HEK293 (cell line): ENCODE measurements around the gene DGKG.

Experiments used
- CTCF ChIA-PET: fragments of 350-600 bp; formaldehyde crosslinking; extraction: SDS; loops from one replicate; lab custom pipeline; 2021; ENCODE audit warnings: antibody characterized with exemption; lab: Yijun Ruan, JAX
- POLR2A ChIA-PET: fragments of 300-600 bp; formaldehyde crosslinking; extraction: SDS; loops from one replicate; lab custom pipeline; 2020; ENCODE audit warnings: antibody characterized with exemption, inconsistent platforms; lab: Yijun Ruan, JAX
- H3K27ac ChIP-seq: fragments of 200-500 bp; sonication (Bioruptor generic); 2 replicates; pipeline ENCODE4 v1.5.1; 2014; ENCODE audit warnings: low read depth, low read length, control low read depth, inconsistent platforms; ENCODE audit errors: extremely low read depth
- H3K36me3 ChIP-seq, 2 experiments: fragments of 200-500 bp in 1 of 2; sonication (Bioruptor generic) in 1 of 2; 1 replicate in 1 of 2; 2 replicates in 1 of 2; pipeline ENCODE4 v1.5.1; 2014 to 2017; ENCODE audit warnings: inconsistent platforms in 2 of 2, low read length in 2 of 2; ENCODE audit not compliant: control insufficient read depth in 2 of 2, insufficient read depth in 1 of 2
- H3K4me1 ChIP-seq: fragments of 200-500 bp; sonication (Bioruptor generic); 2 replicates; pipeline ENCODE4 v1.5.1; 2014; ENCODE audit warnings: mild to moderate bottlenecking, low read length, inconsistent platforms; ENCODE audit not compliant: control insufficient read depth, insufficient read depth
- H3K4me3 ChIP-seq: 2 replicates; pipeline ENCODE4 v1.5.1; 2011; ENCODE audit warnings: low read depth, mild to moderate bottlenecking, control low read depth, low read length, moderate library complexity
- H3K9me3 ChIP-seq: fragments of 200-500 bp; sonication (Bioruptor generic); 2 replicates; pipeline ENCODE4 v1.5.1; 2014; ENCODE audit warnings: low read depth, low read length, inconsistent platforms; ENCODE audit not compliant: control insufficient read depth, insufficient read depth
- BCL6B ChIP-seq: fragments of 450-650 bp; formaldehyde crosslinking; IDR thresholded peaks from 2 replicates; pipeline ENCODE4 v1.5.1; 2017; ENCODE audit warnings: missing biosample characterization, missing genetic modification characterization
- HOXA7 ChIP-seq: sonication (generic); formaldehyde crosslinking; IDR thresholded peaks from 2 replicates; pipeline ENCODE4 v1.8.1; 2022; ENCODE audit warnings: missing genetic modification reagents, borderline replicate concordance
- MYNN ChIP-seq: fragments of 450-650 bp; formaldehyde crosslinking; IDR thresholded peaks from 2 replicates; pipeline ENCODE4 v1.5.1; 2016; ENCODE audit warnings: missing biosample characterization, missing genetic modification characterization, borderline replicate concordance
- OSR2 ChIP-seq: fragments of 450-650 bp; formaldehyde crosslinking; IDR thresholded peaks from 2 replicates; pipeline ENCODE4 v1.5.1; 2016; ENCODE audit warnings: missing biosample characterization, missing genetic modification characterization
- ZEB2 ChIP-seq: fragments of 450-650 bp; formaldehyde crosslinking; IDR thresholded peaks from 2 replicates; pipeline ENCODE4 v1.5.1; 2016; ENCODE audit warnings: missing biosample characterization, missing genetic modification characterization
- ZFHX2 ChIP-seq: fragments of 450-650 bp; formaldehyde crosslinking; conservative IDR thresholded peaks from 2 replicates; pipeline ENCODE4 v1.5.1; 2016; ENCODE audit warnings: missing biosample characterization, missing genetic modification characterization
- ZNF132 ChIP-seq: fragments of 450-650 bp; formaldehyde crosslinking; IDR thresholded peaks from 2 replicates; pipeline ENCODE4 v1.5.1; 2017; ENCODE audit warnings: missing biosample characterization, missing genetic modification characterization, borderline replicate concordance
- ZNF157 ChIP-seq: fragments of 450-650 bp; formaldehyde crosslinking; IDR thresholded peaks from 2 replicates; pipeline ENCODE4 v1.5.1; 2016; ENCODE audit warnings: missing biosample characterization, missing genetic modification characterization
- ZNF223 ChIP-seq: fragments of 450-650 bp; formaldehyde crosslinking; IDR thresholded peaks from 2 replicates; pipeline ENCODE4 v1.5.1; 2016; ENCODE audit warnings: missing biosample characterization, missing genetic modification characterization
- ZNF239 ChIP-seq: fragments of 450-650 bp; formaldehyde crosslinking; IDR thresholded peaks from 2 replicates; pipeline ENCODE4 v1.5.1; 2016; ENCODE audit warnings: missing biosample characterization, missing genetic modification characterization
- ZNF335 ChIP-seq: fragments of 450-650 bp; formaldehyde crosslinking; conservative IDR thresholded peaks from 2 replicates; pipeline ENCODE4 v1.5.1; 2016; ENCODE audit warnings: missing biosample characterization, missing genetic modification characterization
- ZNF394 ChIP-seq: fragments of 450-650 bp; formaldehyde crosslinking; IDR thresholded peaks from 2 replicates; pipeline ENCODE4 v1.5.1; 2016; ENCODE audit warnings: missing biosample characterization, missing genetic modification characterization, mild to moderate bottlenecking, moderate library complexity, borderline replicate concordance
- ZNF416 ChIP-seq: fragments of 450-650 bp; formaldehyde crosslinking; IDR thresholded peaks from 2 replicates; pipeline ENCODE4 v1.5.1; 2016; ENCODE audit warnings: missing biosample characterization, missing genetic modification characterization
- ZNF530 ChIP-seq: fragments of 450-650 bp; formaldehyde crosslinking; IDR thresholded peaks from 2 replicates; pipeline ENCODE4 v1.5.1; 2016; ENCODE audit warnings: low read depth, missing biosample characterization, missing genetic modification characterization
- ZNF677 ChIP-seq: fragments of 450-650 bp; IDR thresholded peaks from 2 replicates; pipeline ENCODE4 v1.5.0; 2018; ENCODE audit warnings: missing biosample characterization, mild to moderate bottlenecking, missing genetic modification characterization, moderate library complexity
- ZSCAN23 ChIP-seq: fragments of 450-650 bp; formaldehyde crosslinking; IDR thresholded peaks from 2 replicates; pipeline ENCODE4 v1.5.1; 2016; ENCODE audit warnings: missing biosample characterization, missing genetic modification characterization
- TF ChIP-seq, protein P1 (sequence below): fragments of 450-650 bp; formaldehyde crosslinking; IDR thresholded peaks from 2 replicates; pipeline ENCODE4 v1.5.1; 2016; ENCODE audit warnings: missing biosample characterization, missing genetic modification characterization, borderline replicate concordance

DGKG gene

DNA sequence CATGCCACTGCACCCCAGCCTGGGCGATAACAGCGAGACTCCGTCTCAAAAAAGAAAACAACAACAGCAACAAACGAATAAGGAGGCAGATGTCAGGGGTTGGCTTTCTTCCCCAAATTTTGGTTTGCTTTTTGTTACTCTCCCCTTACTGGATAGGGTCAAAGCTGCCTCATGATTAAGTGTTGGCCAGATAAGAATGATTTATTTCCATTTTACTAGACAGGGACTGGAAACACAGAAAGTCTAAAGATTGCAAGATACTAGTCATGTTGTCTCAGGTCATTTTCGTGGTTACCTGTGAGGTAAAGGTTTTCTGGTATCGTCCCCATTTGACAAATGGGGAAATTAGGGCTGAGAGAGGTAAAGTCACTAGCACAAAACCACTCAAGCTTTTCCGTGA lies 234.6 kb downstream of the DGKG start (continued):
- no peak for TF ChIP-seq BCL6B

DNA sequence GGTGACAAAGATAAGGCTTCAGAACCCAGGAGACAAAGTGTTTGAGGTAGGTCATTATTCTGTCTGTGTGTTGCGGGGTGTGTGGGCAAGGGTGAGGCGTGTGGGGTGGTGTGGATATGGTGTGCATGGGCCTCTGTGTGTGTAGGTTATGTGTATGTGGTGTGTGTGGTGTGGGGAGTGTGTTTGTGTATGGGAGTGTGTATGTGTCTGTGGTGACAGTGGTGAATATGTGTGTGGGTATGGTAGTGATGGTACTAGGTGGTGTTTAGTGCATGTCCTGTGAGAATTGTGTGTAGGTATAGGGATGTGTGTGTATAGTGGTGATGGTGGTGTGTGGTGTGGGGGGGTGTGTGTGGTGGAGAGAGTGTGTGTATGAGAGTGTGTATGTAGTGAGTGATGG lies 236.9 kb downstream of the DGKG start:
- Histone ChIP-seq H3K4me3 (no peak overlapping the region), H3K27ac (no peak overlapping the region), H3K36me3 (no peaks in the 10 kb centered on the region), H3K4me1 (no peaks in the 10 kb centered on the region), H3K9me3 (no peaks in the 10 kb centered on the region)
- ChIA-PET CTCF (no interaction called here), POLR2A (no interaction called here)
- TF ChIP-seq ZNF157 (no peak), ZNF416 (no peak), ZSCAN23 (tag by site-specific recombination) (0 out of 2 replicates have a peak, but pooled peaks have one; percentile 56), MYNN (tag by site-specific recombination) (0 out of 2 replicates have a peak, but pooled peaks have one; percentile 23), ZFHX2 (tag by site-specific recombination) (peak; percentile 62; the same call in 1 of the 2 replicates), ZNF223 (tag by site-specific recombination) (peak; percentile 55; the same call in 1 of the 2 replicates), ZNF132 (tag by site-specific recombination) (no peak), ZNF394 (tag by site-specific recombination) (no peak), HOXA7 (CRISPR knock-in tag) (no peak), ZNF239 (tag by site-specific recombination) (peak; percentile 43; the same call in 1 of the 2 replicates)

DNA sequence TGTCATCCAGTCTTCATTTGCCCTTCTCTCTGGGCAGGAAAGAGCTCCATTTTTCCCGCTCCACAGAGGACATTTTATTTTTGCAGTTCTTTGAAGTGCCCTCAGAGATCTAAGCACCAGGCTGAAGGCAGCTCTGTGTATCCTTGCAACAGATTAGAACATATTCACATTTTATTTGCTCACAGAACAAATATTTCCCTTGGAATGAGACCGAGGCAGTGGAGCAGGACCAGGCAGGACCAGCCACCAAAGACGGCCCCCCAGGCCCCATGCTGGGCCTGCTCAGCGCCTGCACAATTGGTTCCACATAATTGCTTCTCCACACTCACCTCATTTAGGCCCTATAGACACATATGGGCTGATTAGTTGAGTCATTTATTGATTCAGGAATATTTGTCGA lies 237.4 kb downstream of the DGKG start:
- Histone ChIP-seq H3K4me1 (no peaks in the 10 kb centered on the region), H3K36me3 (no peaks in the 10 kb centered on the region), H3K27ac (no peak overlapping the region), H3K4me3 (no peak overlapping the region), H3K9me3 (no peaks in the 10 kb centered on the region)
- ChIA-PET CTCF (no interaction called here), POLR2A (no interaction called here)
- no peak for TF ChIP-seq MYNN (tag by site-specific recombination)
- TF ChIP-seq ZEB2 (tag by site-specific recombination): peak; percentile 32; the same call in 1 of the 2 replicates
- TF ChIP-seq ZNF677 (tag by site-specific recombination): 0 out of 2 replicates have a peak, but pooled peaks have one; percentile 5
- TF ChIP-seq ZNF530 (tag by site-specific recombination): no peak
- TF ChIP-seq ZNF335 (tag by site-specific recombination): peak; percentile 66

GRCh38 chr3:186123012-186123411 lies 239.0 kb downstream of the DGKG start:
- TF ChIP-seq, protein P1, sequence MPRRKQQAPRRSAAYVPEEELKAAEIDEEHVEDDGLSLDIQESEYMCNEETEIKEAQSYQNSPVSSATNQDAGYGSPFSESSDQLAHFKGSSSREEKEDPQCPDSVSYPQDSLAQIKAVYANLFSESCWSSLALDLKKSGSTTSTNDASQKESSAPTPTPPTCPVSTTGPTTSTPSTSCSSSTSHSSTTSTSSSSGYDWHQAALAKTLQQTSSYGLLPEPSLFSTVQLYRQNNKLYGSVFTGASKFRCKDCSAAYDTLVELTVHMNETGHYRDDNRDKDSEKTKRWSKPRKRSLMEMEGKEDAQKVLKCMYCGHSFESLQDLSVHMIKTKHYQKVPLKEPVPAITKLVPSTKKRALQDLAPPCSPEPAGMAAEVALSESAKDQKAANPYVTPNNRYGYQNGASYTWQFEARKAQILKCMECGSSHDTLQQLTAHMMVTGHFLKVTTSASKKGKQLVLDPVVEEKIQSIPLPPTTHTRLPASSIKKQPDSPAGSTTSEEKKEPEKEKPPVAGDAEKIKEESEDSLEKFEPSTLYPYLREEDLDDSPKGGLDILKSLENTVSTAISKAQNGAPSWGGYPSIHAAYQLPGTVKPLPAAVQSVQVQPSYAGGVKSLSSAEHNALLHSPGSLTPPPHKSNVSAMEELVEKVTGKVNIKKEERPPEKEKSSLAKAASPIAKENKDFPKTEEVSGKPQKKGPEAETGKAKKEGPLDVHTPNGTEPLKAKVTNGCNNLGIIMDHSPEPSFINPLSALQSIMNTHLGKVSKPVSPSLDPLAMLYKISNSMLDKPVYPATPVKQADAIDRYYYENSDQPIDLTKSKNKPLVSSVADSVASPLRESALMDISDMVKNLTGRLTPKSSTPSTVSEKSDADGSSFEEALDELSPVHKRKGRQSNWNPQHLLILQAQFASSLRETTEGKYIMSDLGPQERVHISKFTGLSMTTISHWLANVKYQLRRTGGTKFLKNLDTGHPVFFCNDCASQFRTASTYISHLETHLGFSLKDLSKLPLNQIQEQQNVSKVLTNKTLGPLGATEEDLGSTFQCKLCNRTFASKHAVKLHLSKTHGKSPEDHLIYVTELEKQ (tag by site-specific recombination): peak; percentile 43; the same call in 1 of the 2 replicates
- TF ChIP-seq OSR2 (tag by site-specific recombination): no peak
- POLR2A ChIA-PET: no interaction called here
- no peak overlapping the region for H3K4me3 ChIP-seq
- H3K9me3 ChIP-seq: no peaks in the 10 kb centered on the region
- no peak overlapping the region for H3K27ac ChIP-seq
- no peaks in the 10 kb centered on the region for H3K4me1 ChIP-seq
- CTCF ChIA-PET: interaction anchor here (0.7 kb wide), 1 partner anchor 179 kb away, joined by 4 read pairs; no protein-coding TSS in a partner anchor
- no peaks in the 10 kb centered on the region for H3K36me3 ChIP-seq
